OCI-LY1 (cell line): Measurements from ENCODE around the gene RPS16.
"Not testable (repeated sequence)": the region's sequence is repeated elsewhere in the genome, so short reads cannot be mapped to it uniquely, and the experiment has no call there.

ENCODE experiments used
- H2AFZ ChIP-seq: fragments of 200-600 bp; sonication (generic), shearing (Covaris generic); 2 replicates; pipeline ENCODE4 v1.6.0; 2014; ENCODE audit warnings: antibody characterized with exemption, mild to moderate bottlenecking, low read length
- H3F3A ChIP-seq: fragments of 200-600 bp; sonication (generic), shearing (Covaris generic); 2 replicates; pipeline ENCODE4 v1.6.0; 2014; ENCODE audit warnings: mild to moderate bottlenecking, antibody characterized with exemption, low read length, moderate library complexity; ENCODE audit not compliant: insufficient read depth
- H3K27ac ChIP-seq: fragments of 200-600 bp; sonication (generic); 2 replicates; pipeline ENCODE4 v1.5.1; 2014; ENCODE audit warnings: low read length, mixed run types, mild to moderate bottlenecking, low read depth; ENCODE audit not compliant: poor library complexity, severe bottlenecking
- H3K27me3 ChIP-seq: fragments of 200-600 bp; sonication (generic); 2 replicates; pipeline ENCODE4 v1.6.0; 2014; ENCODE audit warnings: antibody characterized with exemption, mild to moderate bottlenecking, low read length, moderate library complexity; ENCODE audit not compliant: insufficient read depth
- H3K36me3 ChIP-seq: fragments of 200-600 bp; sonication (generic); 2 replicates; pipeline ENCODE4 v1.6.1; 2014; ENCODE audit warnings: mild to moderate bottlenecking, antibody characterized with exemption, low read length, moderate library complexity, mixed read lengths; ENCODE audit not compliant: insufficient read depth
- H3K4me1 ChIP-seq: fragments of 200-600 bp; sonication (generic); 2 replicates; pipeline ENCODE4 v1.5.1; 2014; ENCODE audit warnings: mild to moderate bottlenecking, low read length, moderate library complexity; ENCODE audit not compliant: insufficient read depth, severe bottlenecking
- H3K4me2 ChIP-seq: fragments of 200-600 bp; sonication (generic), shearing (Covaris generic); 2 replicates; pipeline ENCODE4 v1.6.1; 2014; ENCODE audit warnings: low read length
- H3K4me3 ChIP-seq: fragments of 200-600 bp; sonication (generic); 2 replicates; pipeline ENCODE4 v1.5.1; 2014; ENCODE audit warnings: low read length, low read depth, mild to moderate bottlenecking, mixed read lengths; ENCODE audit not compliant: poor library complexity, severe bottlenecking
- H3K79me2 ChIP-seq: fragments of 200-600 bp; shearing (Covaris generic); 2 replicates; pipeline ENCODE4 v1.6.1; 2016; ENCODE audit warnings: mixed run types, low read length, mixed read lengths; ENCODE audit not compliant: insufficient read depth
- H3K9ac ChIP-seq: fragments of 200-600 bp; sonication (generic), shearing (Covaris generic); 2 replicates; pipeline ENCODE4 v1.6.1; 2014; ENCODE audit warnings: mild to moderate bottlenecking, low read length, mixed read lengths
- H3K9me2 ChIP-seq: fragments of 200-600 bp; sonication (generic), shearing (Covaris generic); 2 replicates; pipeline ENCODE4 v1.6.1; 2014; ENCODE audit warnings: low read depth, mild to moderate bottlenecking, low read length, mixed read lengths
- H3K9me3 ChIP-seq: fragments of 200-600 bp; shearing (Covaris generic); 2 replicates; pipeline ENCODE4 v1.6.1; 2014; ENCODE audit warnings: low read length, mixed read lengths
- H4K20me1 ChIP-seq: fragments of 200-600 bp; sonication (generic), shearing (Covaris generic); 2 replicates; pipeline ENCODE4 v1.6.0; 2016; ENCODE audit warnings: mild to moderate bottlenecking, low read length; ENCODE audit not compliant: insufficient read depth
- CTCF ChIP-seq: fragments of 200-600 bp; sonication (generic), shearing (Covaris generic); IDR thresholded peaks from 2 replicates; pipeline ENCODE4 v1.5.1; 2017; ENCODE audit warnings: mild to moderate bottlenecking, antibody characterized with exemption, low read length, moderate library complexity, mixed read lengths
- EZH2 ChIP-seq: fragments of 200-600 bp; sonication (generic), shearing (Covaris generic); IDR thresholded peaks from 2 replicates; pipeline ENCODE4 v1.8.0; 2017; ENCODE audit warnings: borderline replicate concordance, mixed run types, mild to moderate bottlenecking, antibody characterized with exemption, low read length, moderate library complexity, mixed read lengths

The RPS16 gene

DNA sequence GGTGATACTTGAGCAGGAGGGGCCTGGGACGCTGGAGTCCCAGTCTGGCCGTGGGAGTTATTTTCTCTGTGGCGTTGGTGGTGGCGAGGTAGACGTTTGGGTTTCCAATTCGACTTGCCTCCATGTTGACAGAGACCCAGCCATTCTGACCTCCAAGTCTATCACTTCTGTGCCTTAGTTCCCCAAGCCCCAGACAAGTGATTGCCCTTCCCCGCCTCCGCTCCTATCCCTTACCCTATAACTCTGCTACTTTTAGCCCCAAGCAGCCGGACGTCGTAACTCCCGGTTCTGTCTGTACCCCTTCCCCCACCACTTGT, 45.4 kb upstream of the RPS16 start:
- peaks cover 24% of the 10 kb centered on the region for H3K4me1 ChIP-seq
- H3K4me2 ChIP-seq = peak overlapping the region; percentile 100
- H3K79me2 ChIP-seq = peaks cover 11% of the 10 kb centered on the region
- no peak overlapping the region for H2AFZ ChIP-seq
- no peaks in the 10 kb centered on the region for H4K20me1 ChIP-seq
- TF ChIP-seq EZH2 (no peak), CTCF (no peak)
- no peaks in the 10 kb centered on the region for H3K9me3 ChIP-seq
- H3K9ac ChIP-seq = peak overlapping the region; percentile 98
- H3K4me3 ChIP-seq = peak overlapping the region; percentile 98
- H3K9me2 ChIP-seq = no peaks in the 10 kb centered on the region
- peak overlapping the region; percentile 40 for H3K27ac ChIP-seq
- no peaks in the 10 kb centered on the region for H3K27me3 ChIP-seq
- peaks cover 4% of the 10 kb centered on the region; the same call in 1 of the 2 replicates for H3F3A ChIP-seq
- H3K36me3 ChIP-seq = peaks cover 48% of the 10 kb centered on the region

- Histone ChIP-seq H4K20me1 (no peaks in the 10 kb centered on the region), H3K27ac (peak within 1 kb of the TSS; percentile 78), H3K79me2 (peaks cover 11% of the 10 kb centered on the region), H3K27me3 (no peaks in the 10 kb centered on the region), H3K4me2 (peak within 1 kb of the TSS; percentile 100), H3K4me1 (peaks cover 24% of the 10 kb centered on the region), H3F3A (peaks cover 4% of the 10 kb centered on the region; the same call in 1 of the 2 replicates), H3K4me3 (peak within 1 kb of the TSS; percentile 98), H3K36me3 (peaks cover 48% of the 10 kb centered on the region), H2AFZ (no peak within 1 kb of the TSS), H3K9me2 (no peaks in the 10 kb centered on the region), H3K9ac (peak within 1 kb of the TSS; percentile 98), H3K9me3 (no peaks in the 10 kb centered on the region)
- TF ChIP-seq CTCF (no peak), EZH2 (no peak)
Measured at GRCh38 chr19:39480337-39481228, 44.8 kb upstream of the RPS16 start, which contains the start of gene TIMM50. TSS of gene TIMM50 (plus strand) at chr19:39480838. CDS start at chr19:39480854, 16 bp downstream.

DNA sequence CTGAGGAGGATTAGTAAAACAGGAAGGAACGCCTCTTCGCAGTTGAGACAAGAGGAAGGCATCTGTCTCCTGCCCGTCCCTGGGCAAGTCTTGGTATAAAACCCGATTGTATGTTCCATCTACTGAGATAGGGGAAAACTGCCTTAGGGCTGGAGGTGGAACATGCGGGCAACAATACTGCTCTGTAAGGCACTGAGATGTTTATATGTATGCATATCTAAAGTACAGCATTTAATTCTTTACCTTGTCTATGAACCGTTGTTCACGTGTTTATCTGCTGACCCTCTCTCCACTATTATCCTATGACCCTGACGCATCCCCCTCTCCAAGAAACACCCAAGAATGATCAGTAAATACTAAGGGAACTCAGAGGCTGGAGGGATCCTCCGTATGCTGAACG, 44.2 kb upstream of the RPS16 start:
- Histone ChIP-seq H3K9me3 (no peaks in the 10 kb centered on the region), H2AFZ (no peak overlapping the region), H3K36me3 (peaks cover 46% of the 10 kb centered on the region), H3K4me2 (peak overlapping the region; percentile 100), H3K27me3 (no peaks in the 10 kb centered on the region), H3K9me2 (no peaks in the 10 kb centered on the region), H3K4me1 (peaks cover 24% of the 10 kb centered on the region), H3K27ac (peak overlapping the region; percentile 78), H4K20me1 (no peaks in the 10 kb centered on the region), H3K4me3 (peak overlapping the region; percentile 98), H3K79me2 (peaks cover 11% of the 10 kb centered on the region), H3F3A (peaks cover 4% of the 10 kb centered on the region; the same call in 1 of the 2 replicates), H3K9ac (peak overlapping the region; percentile 98)
- TF ChIP-seq EZH2 = no peak
- no peak for TF ChIP-seq CTCF

DNA sequence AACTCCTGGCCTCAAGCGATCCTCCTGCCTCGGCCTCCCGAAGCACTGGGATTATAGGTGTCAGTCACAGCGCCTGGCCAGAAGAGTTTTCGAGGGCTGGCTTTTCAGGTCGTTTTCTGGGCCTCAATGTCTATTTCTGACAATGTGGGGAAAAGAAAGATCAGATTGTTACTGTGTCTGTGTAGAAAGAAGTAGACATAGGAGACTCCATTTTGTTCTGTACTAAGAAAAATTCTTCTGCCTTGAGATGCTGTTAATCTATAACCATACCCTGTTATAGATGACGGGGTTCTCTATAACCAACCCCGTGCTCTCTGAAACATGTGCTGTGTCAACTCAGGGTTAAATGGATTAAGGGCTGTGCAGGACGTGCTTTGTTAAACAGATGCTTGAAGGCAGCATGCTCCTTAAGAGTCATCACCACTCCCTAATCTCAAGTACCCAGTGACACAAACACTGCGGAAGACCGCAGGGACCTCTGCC, 43.6 kb upstream of the RPS16 start:
- not testable (repeated sequence) for H3K9me2 ChIP-seq, H2AFZ ChIP-seq, H3K4me3 ChIP-seq, H4K20me1 ChIP-seq, H3F3A ChIP-seq, H3K27me3 ChIP-seq, H3K9me3 ChIP-seq
- peaks cover 46% of the 10 kb centered on the region for H3K36me3 ChIP-seq
- peak overlapping the region; percentile 98; the same call in 1 of the 2 replicates for H3K9ac ChIP-seq
- peaks cover 11% of the 10 kb centered on the region for H3K79me2 ChIP-seq
- H3K27ac ChIP-seq = peak overlapping the region; percentile 78
- peak overlapping the region; percentile 100; the same call in 1 of the 2 replicates for H3K4me2 ChIP-seq
- H3K4me1 ChIP-seq = peaks cover 24% of the 10 kb centered on the region
